ENCODE results near the gene TSPAN17. TPM values are rescaled to one million over a fixed set of nuclear protein-coding genes. Genes with fewer than 3 reads are reported as not detected.

The TSPAN17 gene
- polyA plus RNA-seq, 2 of the 4 experiments (the other 2 are of a cell fraction), result 35.6 to 47.4 TPM

- DNase-seq (ENCODE audit: low read depth in 1 of 2, low spot score in 1 of 2) (no peak), ATAC-seq (no peak), FAIRE-seq (no peak)
- Histone ChIP-seq H3K4me2 (no peak overlapping the region), H3K27ac (no peak overlapping the region), H3K4me3 (no peak overlapping the region), H3K4me1 (no peaks in the 10 kb centered on the region), H3K9me3 (no peaks in the 10 kb centered on the region)
- 14% methylated on average over 7 of the region's 7 CpGs for WGBS (ENCODE audit: missing lambda C conversion rate)
- CTCF ChIA-PET, result interaction anchor here (0.6 to 11.6 kb wide), 6 partner anchors 9 to 446 kb away, joined by 3 to 114 read pairs (median 4); no protein-coding TSS in a partner anchor
- no peak for TF ChIP-seq RFX5 (IDR thresholded peaks at IDR 0.05)
- no peak for TF ChIP-seq MAZ (IDR thresholded peaks at IDR 0.05; ENCODE audit: borderline replicate concordance, low read depth, low read length)
- no peak for TF ChIP-seq RNF2 (IDR thresholded peaks at IDR 0.05; ENCODE audit: borderline replicate concordance, low read depth)
- no peak for TF ChIP-seq BCL3 (IDR thresholded peaks at IDR 0.05)
- no peak for TF ChIP-seq E2F6 (IDR thresholded peaks at IDR 0.05; ENCODE audit: borderline replicate concordance, low read depth)
- no peak for TF ChIP-seq ELK1 (IDR thresholded peaks at IDR 0.05; ENCODE audit: low read depth, low read length)
- no peak for TF ChIP-seq CHD2 (IDR thresholded peaks at IDR 0.05; ENCODE audit: low read length, partially characterized antibody)
- no peak for TF ChIP-seq HES2 (IDR thresholded peaks at IDR 0.05)
- TF ChIP-seq ZSCAN20 (CRISPR knock-in tag; IDR thresholded peaks at IDR 0.05), result no peak
- no peak for TF ChIP-seq ESRRA (IDR thresholded peaks at IDR 0.05; ENCODE audit: borderline replicate concordance, low read length)
- TF ChIP-seq POLR2AphosphoS2 (conservative IDR thresholded peaks at IDR 0.05; ENCODE audit: low read length), result no peak
- TF ChIP-seq MAX (IDR thresholded peaks at IDR 0.05), result no peak
- no peak for TF ChIP-seq HOXB13 (CRISPR knock-in tag; IDR thresholded peaks at IDR 0.05; ENCODE audit: low read depth)
- TF ChIP-seq HDAC2 (IDR thresholded peaks at IDR 0.05), result no peak
- POLR2A ChIA-PET, result no interaction called here
Measured at GRCh38 chr5:176667637-176668036, 20.4 kb downstream of the TSPAN17 start.

GRCh38 chr5:176670449-176670848 is 23.2 kb downstream of the TSPAN17 start:
- no peak for TF ChIP-seq PHF8 (IDR thresholded peaks at IDR 0.05; ENCODE audit: borderline replicate concordance, low read depth)
- TF ChIP-seq POLR2AphosphoS2 (conservative IDR thresholded peaks at IDR 0.05; ENCODE audit: low read length), result no peak
- no peak for TF ChIP-seq HES2 (IDR thresholded peaks at IDR 0.05)
- TF ChIP-seq HDAC2 (IDR thresholded peaks at IDR 0.05), result no peak
- TF ChIP-seq FOSL2 (IDR thresholded peaks at IDR 0.05), result no peak
- TF ChIP-seq FOSL2 (CRISPR knock-in tag; IDR thresholded peaks at IDR 0.05), result no peak
- TF ChIP-seq JUNB (IDR thresholded peaks at IDR 0.05), result no peak
- TF ChIP-seq TP53 (CRISPR knock-in tag; IDR thresholded peaks at IDR 0.05), result no peak
- no peak for TF ChIP-seq BCL3 (IDR thresholded peaks at IDR 0.05)
- ChIA-PET CTCF (interaction anchor here (0.7 to 11.6 kb wide), 4 partner anchors 10 to 162 kb away, joined by 3 to 114 read pairs (median 4); no protein-coding TSS in a partner anchor), POLR2A (no interaction called here)
- FAIRE-seq (no peak), ATAC-seq (no peak), DNase-seq (ENCODE audit: low read depth in 1 of 2, low spot score in 1 of 2) (no peak)
- H3K4me3 ChIP-seq, result no peak overlapping the region
- H3K27ac ChIP-seq, result no peak overlapping the region
- H3K4me2 ChIP-seq, result no peak overlapping the region
- WGBS (ENCODE audit: missing lambda C conversion rate), result 50% methylated on average over 8 of the region's 8 CpGs
- no peaks in the 10 kb centered on the region for H3K9me3 ChIP-seq
- H3K4me1 ChIP-seq, result no peaks in the 10 kb centered on the region
